WERI-Rb-1 (cell line): ENCODE measurements around the gene USP46.

Experiments used
- DNase-seq: peaks from one replicate; pipeline ENCODE4 v3.0.0-alpha.2; 2020
- H3K27ac ChIP-seq: fragments of 250-450 bp; sonication (Bioruptor Pico); 2 replicates; pipeline ENCODE4 v1.5.1; 2020; ENCODE audit warnings: mild to moderate bottlenecking, moderate library complexity
- H3K27me3 ChIP-seq: fragments of 250-450 bp; sonication (Bioruptor Pico); 2 replicates; pipeline ENCODE4 v1.5.1; 2021; ENCODE audit warnings: mild to moderate bottlenecking, low read depth, moderate library complexity; ENCODE audit not compliant: insufficient read depth, severe bottlenecking
- H3K36me3 ChIP-seq: fragments of 250-450 bp; sonication (Bioruptor Pico); 2 replicates; pipeline ENCODE4 v1.5.1; 2020; ENCODE audit warnings: mild to moderate bottlenecking, moderate library complexity
- H3K4me3 ChIP-seq: 2 replicates; pipeline ENCODE4 v1.5.1; 2011; ENCODE audit warnings: low read depth, mild to moderate bottlenecking, control low read depth, low read length
- H3K9me3 ChIP-seq: fragments of 250-450 bp; sonication (Bioruptor Pico); 2 replicates; pipeline ENCODE4 v1.5.1; 2021; ENCODE audit warnings: mild to moderate bottlenecking, moderate library complexity; ENCODE audit not compliant: severe bottlenecking
- TF ChIP-seq, protein P1 (sequence below): IDR thresholded peaks from 2 replicates; pipeline ENCODE4 v1.5.1; 2011; ENCODE audit warnings: low read depth, mild to moderate bottlenecking, control low read depth, inconsistent platforms, low read length

Gene USP46

DNA sequence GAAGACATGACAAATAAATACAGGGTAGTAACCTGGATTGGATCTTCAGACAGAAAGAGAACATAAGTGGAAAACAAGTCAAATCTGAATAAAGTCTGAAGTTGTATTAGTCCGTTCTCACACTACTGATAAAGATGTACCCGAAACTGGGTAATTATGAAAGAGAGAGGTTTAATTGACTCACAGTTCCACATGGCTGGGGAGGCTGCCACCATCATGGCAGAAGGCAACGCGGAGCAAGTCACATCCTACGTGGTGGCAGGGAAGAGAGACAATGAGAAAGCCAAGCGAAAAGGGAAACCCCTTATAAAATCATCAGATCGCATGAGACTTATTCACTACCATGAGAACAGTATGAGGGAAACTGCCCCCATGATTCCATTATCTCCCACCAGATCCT lies 82.8 kb downstream of the USP46 start:
- Histone ChIP-seq H3K27ac (no peak overlapping the region), H3K36me3 (no peaks in the 10 kb centered on the region), H3K9me3 (no peaks in the 10 kb centered on the region), H3K27me3 (peaks cover 59% of the 10 kb centered on the region), H3K4me3 (no peak overlapping the region)
- TF ChIP-seq, protein P1, sequence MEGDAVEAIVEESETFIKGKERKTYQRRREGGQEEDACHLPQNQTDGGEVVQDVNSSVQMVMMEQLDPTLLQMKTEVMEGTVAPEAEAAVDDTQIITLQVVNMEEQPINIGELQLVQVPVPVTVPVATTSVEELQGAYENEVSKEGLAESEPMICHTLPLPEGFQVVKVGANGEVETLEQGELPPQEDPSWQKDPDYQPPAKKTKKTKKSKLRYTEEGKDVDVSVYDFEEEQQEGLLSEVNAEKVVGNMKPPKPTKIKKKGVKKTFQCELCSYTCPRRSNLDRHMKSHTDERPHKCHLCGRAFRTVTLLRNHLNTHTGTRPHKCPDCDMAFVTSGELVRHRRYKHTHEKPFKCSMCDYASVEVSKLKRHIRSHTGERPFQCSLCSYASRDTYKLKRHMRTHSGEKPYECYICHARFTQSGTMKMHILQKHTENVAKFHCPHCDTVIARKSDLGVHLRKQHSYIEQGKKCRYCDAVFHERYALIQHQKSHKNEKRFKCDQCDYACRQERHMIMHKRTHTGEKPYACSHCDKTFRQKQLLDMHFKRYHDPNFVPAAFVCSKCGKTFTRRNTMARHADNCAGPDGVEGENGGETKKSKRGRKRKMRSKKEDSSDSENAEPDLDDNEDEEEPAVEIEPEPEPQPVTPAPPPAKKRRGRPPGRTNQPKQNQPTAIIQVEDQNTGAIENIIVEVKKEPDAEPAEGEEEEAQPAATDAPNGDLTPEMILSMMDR: no peak
- DNase-seq: no peak

DNA sequence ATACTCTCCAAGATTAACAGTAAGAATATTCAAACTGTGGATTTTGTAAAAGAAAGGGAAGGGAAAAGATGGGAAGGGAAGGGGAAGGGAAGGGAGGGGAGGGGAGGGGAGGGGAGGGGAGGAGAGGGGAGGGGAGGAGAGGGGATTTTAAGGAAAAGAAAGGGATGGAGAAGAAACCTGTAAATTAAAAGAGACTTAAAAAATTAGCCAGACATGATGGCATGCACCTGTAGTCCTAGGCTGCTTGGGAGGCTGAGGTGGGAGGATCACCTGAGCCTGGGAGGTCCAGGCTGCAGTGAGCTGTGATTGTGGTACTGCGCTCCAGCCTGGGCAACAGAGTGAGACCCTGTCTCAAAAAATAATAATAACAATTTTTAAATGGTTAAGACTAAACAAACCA lies 83.7 kb downstream of the USP46 start:
- H3K27ac ChIP-seq: no peak overlapping the region
- TF ChIP-seq, protein P1: no peak
- H3K36me3 ChIP-seq: no peaks in the 10 kb centered on the region
- no peak for DNase-seq
- no peak overlapping the region for H3K4me3 ChIP-seq
- H3K9me3 ChIP-seq: no peaks in the 10 kb centered on the region
- H3K27me3 ChIP-seq: peaks cover 61% of the 10 kb centered on the region

DNA sequence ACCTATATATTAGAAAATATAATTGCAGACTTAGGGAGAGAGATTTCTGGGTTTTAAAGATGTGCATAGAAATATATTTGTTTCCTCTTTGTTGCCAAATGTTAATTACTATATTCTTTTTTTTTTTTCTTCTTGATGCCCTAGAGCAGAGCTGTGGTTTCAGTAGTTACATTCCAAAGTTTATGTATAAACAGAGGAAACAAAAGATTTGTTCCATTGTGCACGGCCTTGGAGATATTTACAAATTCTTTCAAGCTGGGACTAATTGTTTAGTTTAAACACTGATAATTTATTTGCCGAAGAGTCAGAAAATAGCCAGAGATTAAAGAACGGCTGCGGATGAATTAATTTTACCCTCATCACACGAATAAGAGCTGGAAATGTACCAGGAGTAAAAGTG lies 85.1 kb downstream of the USP46 start:
- TF ChIP-seq, protein P1: no peak
- H3K4me3 ChIP-seq: no peak overlapping the region
- peaks cover 60% of the 10 kb centered on the region for H3K27me3 ChIP-seq
- H3K9me3 ChIP-seq: no peaks in the 10 kb centered on the region
- no peak overlapping the region for H3K27ac ChIP-seq
- DNase-seq: no peak
- H3K36me3 ChIP-seq: no peaks in the 10 kb centered on the region

DNA sequence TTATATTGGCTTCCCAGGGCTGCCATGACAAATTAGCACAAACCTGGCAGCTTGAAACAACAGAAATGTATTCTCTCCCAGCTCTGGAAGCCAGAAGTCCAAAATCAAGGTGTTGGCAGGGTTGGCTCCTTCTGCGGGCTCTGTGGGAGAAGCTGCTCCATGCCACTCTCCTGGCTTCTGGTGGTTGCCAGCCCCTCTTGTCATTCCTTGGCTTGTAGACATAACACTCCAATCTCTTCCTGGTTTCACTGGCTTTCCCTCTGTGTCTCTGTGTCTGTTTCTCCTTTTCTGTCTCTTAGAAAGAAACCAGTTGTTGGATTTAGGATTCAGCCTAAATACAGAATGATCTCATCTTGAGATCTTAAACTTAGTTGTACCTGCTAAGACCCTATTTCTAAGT lies 85.5 kb downstream of the USP46 start:
- Histone ChIP-seq H3K4me3 (no peak overlapping the region), H3K9me3 (no peaks in the 10 kb centered on the region), H3K27me3 (peaks cover 58% of the 10 kb centered on the region), H3K36me3 (no peaks in the 10 kb centered on the region), H3K27ac (no peak overlapping the region)
- no peak for DNase-seq
- TF ChIP-seq, protein P1: no peak

DNA sequence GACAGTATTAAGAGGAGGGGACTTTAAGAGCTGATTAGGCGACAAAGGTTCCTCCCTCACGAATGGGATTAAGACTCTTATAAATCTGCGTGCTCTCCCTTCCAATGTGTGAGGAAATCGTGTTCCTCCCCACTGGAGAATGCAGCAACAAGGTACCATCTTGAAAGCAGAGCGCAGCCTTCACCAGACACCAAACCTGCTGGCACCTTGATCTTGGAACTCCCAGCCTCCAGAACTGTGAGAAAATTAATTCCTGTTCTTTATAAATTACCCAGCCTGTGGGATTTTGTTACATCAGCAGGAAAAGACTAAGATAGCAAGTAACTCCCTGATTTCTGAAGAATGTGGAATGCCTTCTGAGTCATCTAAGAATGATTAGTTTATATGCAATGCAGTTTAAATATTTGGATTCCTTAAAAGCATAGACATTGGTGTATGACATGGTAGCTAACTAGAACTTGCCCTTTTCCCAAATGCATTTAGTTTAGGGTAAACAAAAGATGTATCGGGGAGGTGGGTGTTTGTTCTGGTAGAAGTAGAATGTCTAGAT lies 86.1 kb downstream of the USP46 start:
- Histone ChIP-seq H3K27me3 (peaks cover 56% of the 10 kb centered on the region), H3K9me3 (no peaks in the 10 kb centered on the region), H3K36me3 (no peaks in the 10 kb centered on the region), H3K4me3 (no peak overlapping the region), H3K27ac (no peak overlapping the region)
- no peak for DNase-seq
- TF ChIP-seq, protein P1: no peak

DNA sequence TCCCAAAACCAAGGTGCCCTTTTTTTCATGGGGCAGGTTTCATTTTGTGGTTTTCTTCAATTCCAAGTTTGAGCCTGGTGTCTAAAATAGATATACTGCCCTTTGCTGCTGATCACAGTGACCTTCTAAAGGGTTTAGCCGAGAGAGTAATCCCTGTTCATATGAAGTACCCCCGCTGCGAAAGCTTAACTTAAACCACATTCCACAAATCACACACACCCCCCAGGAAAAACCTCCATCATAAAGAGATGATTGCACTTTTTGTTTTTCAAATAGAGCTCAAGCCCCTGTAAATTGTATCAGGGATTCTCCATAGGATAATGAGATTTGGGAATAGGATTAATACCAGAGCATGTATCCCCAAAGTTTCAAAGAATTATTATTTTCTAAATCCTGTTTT lies 90.8 kb downstream of the USP46 start:
- no peak for DNase-seq
- Histone ChIP-seq H3K27ac (no peak overlapping the region), H3K27me3 (peaks cover 47% of the 10 kb centered on the region), H3K4me3 (no peak overlapping the region), H3K36me3 (no peaks in the 10 kb centered on the region), H3K9me3 (no peaks in the 10 kb centered on the region)
- TF ChIP-seq, protein P1: no peak
